K562 (cell line): ENCODE measurements around the gene KIF5C. TPM values are rescaled to one million over a fixed set of nuclear protein-coding genes. Genes with fewer than 3 reads are reported as not detected.

Source experiments
- ATAC-seq: fragments of 200-7000 bp; cut with Tn5 transposase; 3 replicates; pipeline ENCODE4 v1.9.1; 2020; ENCODE audit warnings: moderate library complexity
- BruUV-seq: library from RNA; stranded (reverse); fragments of 400-500 nt; replicated peaks from 2 replicates; lab custom pipeline; 2021; lab: Mats Ljungman, UMichigan
- CTCF ChIA-PET: fragments of 300-600 bp; formaldehyde crosslinking; extraction: SDS; loops from one replicate; lab custom pipeline; 2021; ENCODE audit warnings: low intra/inter-chr PET ratio; lab: Yijun Ruan, JAX
- POLR2A ChIA-PET: fragments of 300-600, 350-650 bp; sonication (Branson Sonifier 250); formaldehyde crosslinking; extraction: SDS; loops from one replicate; lab custom pipeline; 2021; ENCODE audit warnings: antibody characterized with exemption, inconsistent platforms; lab: Yijun Ruan, JAX
- DNase-seq, 4 experiments: peaks; one replicate each; pipeline versions ENCODE4 v3.0.0 to v3.0.0-alpha.2; 2011 to 2018; ENCODE audit warnings: low spot score in 3 of 4, mixed read lengths in 3 of 4; ENCODE audit errors: extremely low read depth in 1 of 4
- FAIRE-seq: peaks from 2 replicates; lab custom pipeline; 2011; peaks lifted over from hg19 to GRCh38; lab: Jason Lieb, UNC
- H2AFZ ChIP-seq: 2 replicates; pipeline ENCODE4 v1.6.0; 2011; ENCODE audit warnings: low read depth, low read length, control low read depth, inconsistent platforms
- H3K27ac ChIP-seq: fragments of 200-600 bp; 3 replicates; pipeline ENCODE4 v1.8.0; 2011; ENCODE audit warnings: low read depth, mild to moderate bottlenecking, control low read depth, inconsistent platforms, low read length, moderate library complexity, mixed read lengths; ENCODE audit errors: extremely low read depth
- H3K27me3 ChIP-seq, 2 experiments: fragments of 300-600 bp in 1 of 2; 2 replicates in 1 of 2; 3 replicates in 1 of 2; pipeline versions ENCODE4 v1.6.0 to v1.8.0; 2011; ENCODE audit warnings: inconsistent platforms in 2 of 2, low read length in 2 of 2, mild to moderate bottlenecking in 1 of 2, mixed read lengths in 1 of 2, moderate library complexity in 1 of 2; ENCODE audit not compliant: control insufficient read depth in 2 of 2, insufficient read depth in 2 of 2
- H3K36me3 ChIP-seq: fragments of 300-600 bp; 3 replicates; pipeline ENCODE4 v1.8.0; 2011; ENCODE audit warnings: mild to moderate bottlenecking, low read length, inconsistent platforms; ENCODE audit not compliant: control insufficient read depth, insufficient read depth
- H3K4me1 ChIP-seq, 2 experiments: fragments of 200-600 bp in 1 of 2; replicated peaks in 1 of 2; 2 replicates in 1 of 2; 3 replicates in 1 of 2; pipeline versions ENCODE4 v1.5.1 to v1.8.0; 2011; ENCODE audit warnings: inconsistent platforms in 2 of 2, low read length in 2 of 2, mild to moderate bottlenecking in 1 of 2, mixed read lengths in 1 of 2, moderate library complexity in 1 of 2; ENCODE audit not compliant: control insufficient read depth in 2 of 2, insufficient read depth in 2 of 2
- H3K4me2 ChIP-seq: 2 replicates; pipeline ENCODE4 v1.6.1; 2011; ENCODE audit warnings: low read length, control low read depth, inconsistent platforms, mixed read lengths; ENCODE audit not compliant: insufficient read depth
- H3K4me3 ChIP-seq: fragments of 200-600 bp; sonication (generic), shearing (Covaris generic); 2 replicates; pipeline ENCODE4 v1.5.1; 2016; ENCODE audit warnings: control low read depth, inconsistent platforms
- H3K79me2 ChIP-seq: fragments of 200-600 bp; 3 replicates; pipeline ENCODE4 v1.8.0; 2011; ENCODE audit warnings: low read length, inconsistent platforms; ENCODE audit not compliant: control insufficient read depth, insufficient read depth
- H3K9ac ChIP-seq, 2 experiments: 2 replicates each; pipeline versions ENCODE4 v1.6.0 to v1.6.1; 2011; ENCODE audit warnings: low read depth in 2 of 2, low read length in 2 of 2, control low read depth in 1 of 2, inconsistent platforms in 1 of 2, mild to moderate bottlenecking in 1 of 2, mixed read lengths in 1 of 2; ENCODE audit not compliant: insufficient read depth in 1 of 2
- H3K9me1 ChIP-seq: one replicate; pipeline ENCODE4 v1.6.0; 2011; ENCODE audit warnings: inconsistent platforms, mild to moderate bottlenecking, low read length, moderate library complexity; ENCODE audit not compliant: control insufficient read depth, insufficient read depth
- H3K9me3 ChIP-seq: replicated peaks from 2 replicates; pipeline ENCODE4 v1.5.1; 2011; ENCODE audit warnings: low read depth, low read length, inconsistent platforms; ENCODE audit not compliant: control insufficient read depth, insufficient read depth
- H4K20me1 ChIP-seq: replicated peaks from 2 replicates; pipeline ENCODE4 v1.6.1; 2011; ENCODE audit warnings: low read length, inconsistent platforms, mixed read lengths; ENCODE audit not compliant: control insufficient read depth, insufficient read depth
- BCL6 ChIP-seq: fragments of 250-450 bp; sonication (Bioruptor Pico); IDR thresholded peaks from 2 replicates; pipeline ENCODE4 v1.4.0; 2020
- CREBBP ChIP-seq: IDR thresholded peaks from one replicate; pipeline ENCODE4 v1.6.1; 2012; ENCODE audit warnings: low read depth, mild to moderate bottlenecking, control low read depth, inconsistent platforms, low read length
- E2F3 ChIP-seq: fragments of 250-450 bp; sonication (Bioruptor Pico); IDR thresholded peaks from 2 replicates; pipeline ENCODE4 v1.4.0; 2020; ENCODE audit warnings: mild to moderate bottlenecking
- KHSRP ChIP-seq: fragments of 450-650 bp; IDR thresholded peaks from 2 replicates; pipeline ENCODE4 v1.6.1; 2017
- NR2F6 ChIP-seq: fragments of 450-650 bp; formaldehyde crosslinking; IDR thresholded peaks from 2 replicates; pipeline ENCODE4 v1.4.0; 2020; ENCODE audit warnings: mild to moderate bottlenecking
- POLR3G ChIP-seq: IDR thresholded peaks from 2 replicates; pipeline ENCODE4 v1.6.1; 2011; ENCODE audit not compliant: insufficient read length, insufficient replicate concordance; ENCODE audit errors: extremely low read depth
- POU5F1 ChIP-seq: fragments of 150-350 bp; IDR thresholded peaks from 2 replicates; pipeline ENCODE4 v1.6.1; 2014; ENCODE audit warnings: borderline replicate concordance, low read length, low read depth, mild to moderate bottlenecking; ENCODE audit not compliant: partially characterized antibody
- PTBP1 ChIP-seq: fragments of 200-400 bp; formaldehyde crosslinking; IDR thresholded peaks from 2 replicates; pipeline ENCODE4 v1.6.1; 2017; ENCODE audit warnings: low read depth, low read length
- RFX7 ChIP-seq: fragments of 250-450 bp; sonication (Bioruptor Pico); IDR thresholded peaks from 2 replicates; pipeline ENCODE4 v1.5.1; 2021; ENCODE audit warnings: mild to moderate bottlenecking
- SLC30A9 ChIP-seq: fragments of 250-450 bp; sonication (Bioruptor Pico); IDR thresholded peaks from 2 replicates; pipeline ENCODE4 v1.8.0; 2022; ENCODE audit warnings: mild to moderate bottlenecking, moderate library complexity
- SMARCA5 ChIP-seq: fragments of 450-650 bp; IDR thresholded peaks from 2 replicates; pipeline ENCODE4 v1.6.1; 2016
- SRSF1 ChIP-seq: fragments of 200-400 bp; formaldehyde crosslinking; IDR thresholded peaks from 2 replicates; pipeline ENCODE4 v1.6.1; 2017; ENCODE audit warnings: mild to moderate bottlenecking, low read depth, low read length, moderate library complexity
- TAF1 ChIP-seq: IDR thresholded peaks from 2 replicates; pipeline ENCODE4 v1.6.1; 2011; ENCODE audit warnings: mild to moderate bottlenecking, low read length, moderate library complexity; ENCODE audit not compliant: insufficient read depth, control insufficient read depth, severe bottlenecking; ENCODE audit errors: extremely low read depth
- TBP ChIP-seq: optimal IDR thresholded peaks from 2 replicates; pipeline ENCODE3; 2011; ENCODE audit warnings: low read depth, low read length, improper control_type of control experiment
- TRIM24 ChIP-seq, 2 experiments: fragments of 450-650 bp; IDR thresholded peaks; 2 replicates each; pipeline ENCODE4 v1.6.1; 2016
- ZBTB1 ChIP-seq: sonication (generic); formaldehyde crosslinking; IDR thresholded peaks from 2 replicates; pipeline ENCODE4 v1.8.1; 2023; ENCODE audit warnings: missing genetic modification reagents, low read depth, mild to moderate bottlenecking, borderline replicate concordance
- ZBTB7A ChIP-seq: IDR thresholded peaks from 2 replicates; pipeline ENCODE4 v1.6.1; 2011; ENCODE audit warnings: low read depth, mild to moderate bottlenecking, low read length, moderate library complexity, borderline replicate concordance; ENCODE audit not compliant: control insufficient read depth
- ZNF174 ChIP-seq: fragments of 250-450 bp; sonication (Bioruptor Pico); IDR thresholded peaks from 2 replicates; pipeline ENCODE4 v1.4.0; 2020; ENCODE audit warnings: mild to moderate bottlenecking
- ZNF707 ChIP-seq: fragments of 250-450 bp; sonication (Bioruptor Pico); conservative IDR thresholded peaks from 2 replicates; pipeline ENCODE4 v1.8.0; 2022; ENCODE audit warnings: inconsistent platforms, mild to moderate bottlenecking, moderate library complexity
- ZNF77 ChIP-seq: fragments of 250-450 bp; sonication (Bioruptor Pico); IDR thresholded peaks from 2 replicates; pipeline ENCODE4 v1.5.0; 2020
- ZNF778 ChIP-seq: fragments of 450-650 bp; formaldehyde crosslinking; IDR thresholded peaks from 2 replicates; pipeline ENCODE4 v1.4.0; 2020; ENCODE audit warnings: mild to moderate bottlenecking, moderate library complexity
- WGBS: fragments of 100-300 bp; shearing (Covaris generic); methylation state at CpG from one replicate; pipeline ENCODE4 v1.1.6; 2016; ENCODE audit warnings: low coverage, mixed read lengths; ENCODE audit not compliant: insufficient coverage; ENCODE audit errors: missing lambda C conversion rate; 5-methylcytosine and 5-hydroxymethylcytosine counted together
- in situ Hi-C: fragments of 300-500 bp; cut with MboI; formaldehyde crosslinking; loops from 4 replicates; pipeline ENCODE4 v1.15.0; 2018; ENCODE audit warnings: inconsistent platforms, mixed read lengths
- intact Hi-C: fragments of 100-400 bp; cut with micrococcal nuclease; formaldehyde crosslinking; loops from 2 replicates; pipeline ENCODE4 v1.14.2; 2022
- polyA plus RNA-seq, 8 experiments: library from polyadenylated mRNA; depleted of rRNA in 4 of 8; stranded (reverse) in 5 of 8; unstranded in 3 of 8; fragments of >200 nt; fragmentation: Nextera tagmentation in 2 of 8; fragmentation: Illumina TruSeq in 1 of 8; extraction: Ambion mirVana in 2 of 8; extraction: Trizol in 1 of 8; gene quantifications; 2 replicates each; pipeline versions ENCODE4 v1.2.1 to v1.2.3, GENCODE V29; 2011 to 2014; ENCODE audit warnings: inconsistent platforms in 1 of 8, missing spikeins in 1 of 8
- total RNA-seq, 7 experiments: library from RNA; depleted of rRNA in 6 of 7; stranded (reverse); fragments of >200 nt in 6 of 7; fragmentation: Illumina TruSeq in 2 of 7; extraction: Trizol in 2 of 7; gene quantifications; 2 replicates each; pipeline versions ENCODE4 v1.2.1 to v1.2.3, GENCODE V29; 2011 to 2021; ENCODE audit warnings: low replicate concordance in 1 of 7
- TF ChIP-seq, protein P1 (sequence below): fragments of 250-450 bp; sonication (Bioruptor Pico); IDR thresholded peaks from 2 replicates; pipeline ENCODE4 v1.8.0; 2021; ENCODE audit warnings: mild to moderate bottlenecking, moderate library complexity
- TF ChIP-seq, protein P2 (sequence below): fragments of 450-650 bp; formaldehyde crosslinking; IDR thresholded peaks from 2 replicates; pipeline ENCODE4 v1.4.0; 2022; ENCODE audit warnings: missing genetic modification characterization

The KIF5C gene
- total and polyA plus RNA-seq, 9 of the 15 experiments (the other 6 are each of a cell fraction or from before 2014, with no cell fraction given), result 0.01 to 0.09 (median 0.01) TPM; not detected in 6

DNA sequence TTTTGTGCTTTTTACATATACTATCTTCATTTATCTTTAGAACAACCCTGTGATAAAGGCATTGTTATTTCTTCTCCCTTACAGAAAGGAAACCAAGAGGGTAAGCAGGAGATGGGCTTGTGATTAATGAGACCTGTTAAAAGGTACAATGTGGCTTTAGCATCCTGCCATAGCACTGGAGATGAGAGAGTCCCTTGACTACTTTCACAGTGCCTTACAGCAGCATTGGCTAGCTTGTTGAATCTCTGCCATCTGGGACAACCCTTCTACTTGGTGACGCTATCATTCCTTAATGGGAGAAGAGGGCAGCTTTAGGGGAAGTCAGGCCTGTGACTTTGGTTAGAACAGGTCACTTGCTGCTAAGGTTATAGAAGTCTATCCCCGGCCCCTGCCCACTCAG, 95.4 kb downstream of the KIF5C start (continued):
- TF ChIP-seq, protein P1, sequence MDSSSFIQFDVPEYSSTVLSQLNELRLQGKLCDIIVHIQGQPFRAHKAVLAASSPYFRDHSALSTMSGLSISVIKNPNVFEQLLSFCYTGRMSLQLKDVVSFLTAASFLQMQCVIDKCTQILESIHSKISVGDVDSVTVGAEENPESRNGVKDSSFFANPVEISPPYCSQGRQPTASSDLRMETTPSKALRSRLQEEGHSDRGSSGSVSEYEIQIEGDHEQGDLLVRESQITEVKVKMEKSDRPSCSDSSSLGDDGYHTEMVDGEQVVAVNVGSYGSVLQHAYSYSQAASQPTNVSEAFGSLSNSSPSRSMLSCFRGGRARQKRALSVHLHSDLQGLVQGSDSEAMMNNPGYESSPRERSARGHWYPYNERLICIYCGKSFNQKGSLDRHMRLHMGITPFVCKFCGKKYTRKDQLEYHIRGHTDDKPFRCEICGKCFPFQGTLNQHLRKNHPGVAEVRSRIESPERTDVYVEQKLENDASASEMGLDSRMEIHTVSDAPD, result no peak
- TF ChIP-seq KHSRP (no peak), ZNF174 (no peak), E2F3 (CRISPR knock-in tag) (no peak), PTBP1 (no peak), RFX7 (CRISPR knock-in tag) (no peak), ZBTB1 (no peak), SRSF1 (no peak), TBP (no peak)
- TF ChIP-seq, all 486 proteins: peak for 0

DNA sequence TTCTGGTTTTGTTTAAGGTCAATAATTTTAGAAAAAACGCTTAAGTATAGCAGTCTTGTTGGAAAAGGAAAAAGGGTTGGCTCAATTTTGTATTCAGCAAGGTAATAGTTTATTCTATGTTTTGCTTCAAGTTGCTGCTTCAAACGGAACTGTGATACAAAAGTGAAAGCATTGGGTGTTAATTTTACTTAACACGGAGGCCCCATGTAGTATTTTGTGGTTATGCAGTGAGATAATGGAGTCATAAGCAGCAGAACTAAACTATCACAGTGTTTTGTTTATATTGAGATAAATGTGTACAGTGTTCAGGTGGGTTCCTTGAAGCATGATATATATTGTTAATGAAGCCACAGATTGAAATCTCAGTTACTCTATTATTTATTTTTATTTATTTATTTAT, 96.5 kb downstream of the KIF5C start:
- no peaks in the 10 kb centered on the region for H3K36me3 ChIP-seq
- DNase-seq (no peak), ATAC-seq (no peak), FAIRE-seq (no peak)
- H3K27ac ChIP-seq, result no peak overlapping the region
- BruUV-seq, result no TSS peak
- H3K4me2 ChIP-seq, result no peak overlapping the region
- H3K79me2 ChIP-seq, result no peaks in the 10 kb centered on the region
- H4K20me1 ChIP-seq, result no peaks in the 10 kb centered on the region
- H3K9ac ChIP-seq, result no peak overlapping the region
- H3K4me1 ChIP-seq, result no peaks in the 10 kb centered on the region
- no peaks in the 10 kb centered on the region for H3K9me1 ChIP-seq
- H3K9me3 ChIP-seq, result no peaks in the 10 kb centered on the region
- intact Hi-C loops (no loop called here), in situ Hi-C loops (no loop called here)
- POLR2A ChIA-PET, result no interaction called here
- no peak overlapping the region for H3K4me3 ChIP-seq
- 0% methylated on average over 3 of the region's 3 CpGs for WGBS
- no peak overlapping the region for H2AFZ ChIP-seq
- CTCF ChIA-PET, result no interaction called here
- peaks cover 0 to 4% of the 10 kb centered on the region in 2 experiments; a peak in 1 of 5 replicates for H3K27me3 ChIP-seq
- TF ChIP-seq POU5F1 (no peak), TAF1 (no peak), CREBBP (no peak), SLC30A9 (CRISPR knock-in tag) (no peak), POLR3G (no peak), BCL6 (no peak), ZNF77 (CRISPR knock-in tag) (no peak), NR2F6 (CRISPR knock-in tag) (no peak), ZBTB7A (no peak), TRIM24 (IDR thresholded peaks at IDR 0.05) (no peak), SMARCA5 (no peak), ZNF778 (no peak), ZNF707 (CRISPR knock-in tag) (no peak)
- TF ChIP-seq, protein P2, sequence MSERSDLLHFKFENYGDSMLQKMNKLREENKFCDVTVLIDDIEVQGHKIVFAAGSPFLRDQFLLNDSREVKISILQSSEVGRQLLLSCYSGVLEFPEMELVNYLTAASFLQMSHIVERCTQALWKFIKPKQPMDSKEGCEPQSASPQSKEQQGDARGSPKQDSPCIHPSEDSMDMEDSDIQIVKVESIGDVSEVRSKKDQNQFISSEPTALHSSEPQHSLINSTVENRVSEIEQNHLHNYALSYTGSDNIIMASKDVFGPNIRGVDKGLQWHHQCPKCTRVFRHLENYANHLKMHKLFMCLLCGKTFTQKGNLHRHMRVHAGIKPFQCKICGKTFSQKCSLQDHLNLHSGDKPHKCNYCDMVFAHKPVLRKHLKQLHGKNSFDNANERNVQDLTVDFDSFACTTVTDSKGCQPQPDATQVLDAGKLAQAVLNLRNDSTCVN (CRISPR knock-in tag), result no peak
